Activated CD4-positive, CD25-positive, alpha-beta regulatory T cell treated with anti-CD3 and anti-CD28 coated beads, Interleukin-2, amount 50 U/mL, for 24 hours (primary cell): Measurements from ENCODE around the gene TAB2.
A peak's percentile ranks its signal among the peaks of the same experiment; 100 is the strongest.
"Not testable (repeated sequence)": the region's sequence is repeated elsewhere in the genome, so short reads cannot be mapped to it uniquely, and the experiment has no call there.

Experiments
- ATAC-seq, 2 donors: fragments of 150-1000 bp; cut with Tn5 transposase; one replicate each; pipeline ENCODE4 v1.10.0; 2021; ENCODE audit warnings: mild to moderate bottlenecking in 1 of 2, moderate library complexity in 1 of 2

TAB2 gene

GRCh38 chr6:149444360-149445094 is 127.0 kb downstream of the TAB2 start:
- ATAC-seq, result peak; percentile 11 to 39

DNA sequence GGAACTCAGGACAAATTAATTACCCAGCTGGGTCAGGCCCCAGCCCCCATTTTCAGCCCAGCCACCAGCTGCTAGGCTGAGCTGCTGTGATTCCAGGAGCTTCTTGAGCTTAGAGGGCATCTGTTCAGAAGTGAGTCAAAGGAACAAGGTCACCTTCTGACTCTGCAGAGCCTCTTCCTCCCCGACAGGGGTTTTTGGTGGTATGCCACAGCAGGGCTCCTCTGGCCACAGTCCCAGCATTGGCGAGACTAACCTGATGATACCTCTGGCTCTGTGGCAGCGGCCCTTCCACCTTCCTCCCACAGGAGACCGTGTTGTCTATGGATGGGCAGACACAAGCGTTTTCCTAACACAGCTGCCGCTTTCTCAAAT is 127.6 kb downstream of the TAB2 start:
- peak; percentile 57 to 69 for ATAC-seq

DNA sequence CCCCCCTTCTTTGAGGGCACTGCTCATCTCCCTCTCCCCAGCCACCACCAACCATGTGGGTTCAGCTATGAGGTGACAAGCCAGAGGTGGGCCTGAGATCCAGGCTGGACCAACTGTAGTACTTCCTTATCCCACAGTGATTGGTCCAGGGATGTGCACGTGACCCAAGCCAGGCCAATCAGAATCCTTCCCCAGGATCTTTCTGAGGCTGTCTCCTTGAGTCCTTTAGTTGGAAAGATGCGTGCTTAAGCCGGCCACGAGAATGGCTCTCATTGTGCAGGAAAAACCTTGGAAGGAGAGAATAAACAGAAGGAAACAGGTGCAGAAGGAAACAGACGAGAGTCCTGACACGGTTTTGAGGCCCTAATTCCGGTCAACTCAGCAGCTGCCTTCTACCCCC is 128.1 kb downstream of the TAB2 start:
- no peak for ATAC-seq

- ATAC-seq, result no peak
These were observed 129.4 kb downstream of the TAB2 start for GRCh38 chr6:149446791-149447376.

DNA sequence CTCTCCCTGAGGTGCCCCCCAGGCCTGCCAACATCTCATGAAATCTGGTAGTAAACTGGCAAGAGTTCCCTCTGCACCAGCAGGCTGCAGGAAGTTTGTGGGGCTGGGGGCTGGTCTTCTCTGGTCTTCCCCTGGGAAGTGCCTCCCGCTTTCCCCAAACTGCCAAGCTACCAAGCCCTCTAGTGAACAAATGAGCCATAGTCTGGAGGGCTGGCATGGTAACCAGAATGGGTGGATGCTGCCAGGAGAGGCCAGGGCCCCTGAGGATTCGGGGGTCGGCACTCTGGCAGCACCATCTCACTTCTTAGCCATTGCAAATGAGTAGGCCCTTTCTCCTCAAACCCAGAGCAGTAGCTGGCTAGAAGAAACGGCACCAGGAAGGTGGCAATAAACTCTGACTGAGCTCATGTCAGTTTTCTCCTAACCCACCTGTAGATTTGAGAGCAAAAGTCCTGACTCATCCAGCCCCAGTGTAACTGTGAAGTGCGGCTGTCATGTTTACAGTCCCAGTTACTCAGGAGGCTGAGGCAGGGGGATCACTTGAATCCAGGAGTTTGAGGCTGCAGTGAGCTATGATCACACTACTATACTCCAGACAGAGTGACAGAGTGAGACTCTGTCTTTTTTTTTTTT is 131.4 kb downstream of the TAB2 start:
- no peak for ATAC-seq

- no peak for ATAC-seq
These were observed 132.5 kb downstream of the TAB2 start for GRCh38 chr6:149449831-149450678.

DNA sequence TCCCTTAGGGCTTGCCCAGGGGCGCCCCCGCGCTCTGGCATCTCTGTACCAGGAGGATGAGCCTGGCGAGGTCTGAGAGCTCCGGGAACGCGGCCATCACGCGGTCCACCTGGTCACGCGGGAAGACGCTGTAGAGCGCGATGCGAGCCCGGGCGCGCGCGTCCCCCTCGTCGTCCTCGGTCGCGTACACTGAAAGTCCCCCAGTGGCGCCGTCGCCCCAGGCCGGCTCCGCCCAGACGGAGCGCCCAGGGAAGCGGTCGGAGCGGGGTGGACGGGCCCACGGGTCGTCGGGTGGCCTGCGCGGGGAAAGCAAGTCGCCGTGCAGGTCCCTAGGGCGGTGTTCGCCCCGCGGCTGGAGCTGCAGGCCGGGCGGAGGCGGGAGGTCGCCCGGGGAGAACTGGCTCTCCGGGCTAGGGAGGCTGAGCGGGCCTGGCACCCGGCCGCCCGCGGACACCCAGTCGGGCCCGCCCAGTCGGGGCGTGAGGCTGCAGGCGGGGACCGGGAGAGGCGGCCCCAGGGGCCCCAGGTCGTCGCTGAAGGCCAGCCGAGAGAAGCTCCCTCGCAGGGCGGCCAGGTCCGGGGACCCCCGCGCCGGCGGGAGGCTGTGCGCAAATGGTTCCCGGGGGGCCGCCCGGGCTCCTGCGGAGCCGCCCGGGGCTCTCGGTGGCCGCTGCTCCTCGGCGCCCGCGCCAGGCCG is 133.3 kb downstream of the TAB2 start:
- no peak for ATAC-seq

GRCh38 chr6:149451376-149452036 is 134.0 kb downstream of the TAB2 start:
- ATAC-seq, result no peak

DNA sequence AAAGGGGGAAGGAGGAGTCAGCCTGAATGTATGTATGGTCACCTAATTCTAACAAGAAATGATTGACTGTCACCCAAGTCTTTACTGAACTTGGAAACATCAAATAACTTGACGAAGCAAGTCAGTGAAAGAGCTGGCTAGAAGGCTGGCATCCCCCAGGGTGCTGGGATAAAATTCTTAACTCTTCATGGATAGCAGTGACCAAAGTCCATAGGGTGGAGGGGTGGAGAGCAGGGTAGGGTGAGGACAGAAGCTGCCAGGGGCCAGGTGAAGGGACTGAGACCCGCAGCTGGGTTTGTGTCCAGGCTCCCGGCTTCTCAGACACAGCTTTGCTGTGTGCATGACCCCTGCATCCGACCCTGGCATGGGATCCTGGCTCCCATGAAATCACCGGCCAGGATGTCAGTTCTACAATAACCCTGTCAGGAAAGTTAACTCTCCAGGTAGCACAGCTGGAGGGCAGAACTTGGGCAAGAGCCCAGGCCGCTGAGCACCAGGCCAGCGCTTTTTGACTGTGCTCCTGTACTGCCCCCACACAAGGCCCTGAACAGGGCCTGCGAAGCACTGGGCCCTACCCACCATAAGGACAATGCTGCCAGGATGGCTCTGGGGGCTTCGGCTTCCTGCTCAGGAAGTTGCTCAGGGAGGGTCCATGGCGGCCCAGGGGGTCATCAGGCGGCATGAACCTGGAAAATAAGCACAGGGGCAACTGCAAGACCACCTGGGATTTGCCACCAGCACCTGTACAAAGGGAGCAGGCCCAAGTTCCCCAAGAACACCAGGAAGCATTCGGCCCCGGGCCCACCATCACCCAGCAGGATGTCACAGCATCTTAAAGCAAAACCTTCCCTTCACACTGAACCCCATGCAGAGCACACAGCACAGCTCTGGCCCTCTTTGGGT is 134.8 kb downstream of the TAB2 start:
- no peak for ATAC-seq

GRCh38 chr6:149453597-149454345 is 136.3 kb downstream of the TAB2 start:
- ATAC-seq, result no peak

DNA sequence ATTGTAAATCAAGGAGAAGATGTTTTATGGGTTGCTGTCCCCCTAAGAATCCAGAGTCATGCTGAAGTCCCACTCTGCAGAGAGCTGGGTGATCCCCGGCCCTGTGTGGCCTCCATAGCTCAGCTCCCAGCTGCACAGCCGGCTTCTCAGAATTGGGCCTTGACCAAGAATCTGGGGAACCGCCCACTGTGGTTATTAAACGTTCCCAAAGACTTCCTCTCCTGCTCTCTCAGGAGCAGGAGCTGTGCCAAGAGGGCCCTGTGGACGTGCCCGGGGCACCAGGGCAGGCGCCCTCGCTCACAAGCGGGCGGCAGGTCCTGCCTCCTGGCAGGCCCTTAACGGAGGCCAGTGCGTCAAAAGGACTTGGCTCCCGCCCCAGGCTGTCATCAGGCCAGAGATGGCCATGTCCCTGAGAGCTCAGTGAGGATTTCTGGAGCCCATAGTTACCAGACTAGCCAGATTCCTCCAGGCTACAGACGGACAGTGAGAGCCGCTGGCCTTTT is 136.9 kb downstream of the TAB2 start:
- no peak for ATAC-seq

GRCh38 chr6:149455031-149455732 is 137.7 kb downstream of the TAB2 start:
- no peak for ATAC-seq

GRCh38 chr6:149456311-149457021 is 139.0 kb downstream of the TAB2 start:
- ATAC-seq, result no peak

- ATAC-seq, result no peak
These were observed 139.9 kb downstream of the TAB2 start for GRCh38 chr6:149457316-149457884.

DNA sequence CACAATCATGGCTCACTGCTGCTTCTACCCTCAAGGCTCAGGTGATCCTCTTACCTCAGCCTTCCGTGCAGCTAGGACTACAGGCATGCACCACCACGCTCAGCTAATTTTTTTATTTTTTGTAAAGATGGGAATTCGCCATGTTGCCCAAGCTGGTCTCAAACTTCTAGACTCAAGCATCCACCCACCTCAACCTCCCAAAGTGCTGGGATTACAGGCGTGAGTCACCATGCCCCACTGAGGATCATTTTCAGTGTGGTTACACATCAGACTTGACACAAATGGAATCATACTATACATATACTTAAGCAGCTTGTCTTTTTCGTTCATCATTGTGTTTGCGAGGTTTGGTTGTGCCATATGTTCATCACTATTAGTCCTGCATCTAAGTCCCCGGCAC is 140.7 kb downstream of the TAB2 start:
- ATAC-seq, result peak; percentile 12 to 42

GRCh38 chr6:149458806-149459205 is 141.3 kb downstream of the TAB2 start:
- ATAC-seq, result peak in 1 of 2 donors; percentile 36

DNA sequence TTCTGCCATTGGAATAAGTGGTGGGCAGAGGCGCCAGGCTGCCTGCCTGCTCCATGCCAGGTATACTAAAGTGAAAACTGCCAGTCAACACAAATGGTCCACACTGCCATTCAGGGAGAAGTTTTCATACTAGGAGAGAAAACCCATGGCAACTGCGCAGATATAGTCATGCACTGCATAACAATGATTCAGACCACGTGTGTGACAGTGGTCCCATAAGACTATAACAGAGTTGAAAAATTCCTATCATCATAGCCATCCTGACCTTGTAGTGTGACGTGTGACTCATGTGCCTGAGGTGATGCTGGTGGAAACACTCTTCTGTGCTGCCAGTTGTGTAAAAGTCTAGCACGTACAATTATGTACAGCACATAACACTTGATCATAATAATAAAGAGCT is 142.2 kb downstream of the TAB2 start:
- ATAC-seq, result peak; percentile 52 to 61

DNA sequence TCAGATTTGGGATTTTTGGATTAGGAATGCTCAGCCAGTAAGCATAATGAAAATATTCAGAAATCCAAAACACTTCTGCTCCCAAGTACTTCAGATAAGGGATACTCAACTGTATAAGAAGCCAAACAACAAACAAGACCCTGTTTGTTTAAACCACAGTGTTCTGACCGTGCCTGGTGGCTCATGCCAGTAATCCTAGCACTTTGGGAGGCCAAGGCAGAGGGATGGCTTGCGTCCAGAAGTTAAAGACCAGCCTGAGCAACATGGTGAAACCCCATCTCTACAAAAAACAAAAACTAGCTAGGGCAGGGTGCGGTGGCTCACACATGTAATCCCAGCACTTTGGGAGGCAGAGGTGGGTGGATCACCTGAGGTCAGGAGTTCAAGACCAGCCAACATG is 142.7 kb downstream of the TAB2 start:
- not testable (repeated sequence) for ATAC-seq
